K562 (cell line): ENCODE results near the gene ATL3. TPM values are rescaled to one million over a fixed set of nuclear protein-coding genes. Genes with fewer than 3 reads are reported as not detected.

ENCODE experiments used
- ATAC-seq: fragments of 200-7000 bp; cut with Tn5 transposase; 3 replicates; pipeline ENCODE4 v1.9.1; 2020; ENCODE audit warnings: moderate library complexity
- BruUV-seq: library from RNA; stranded (reverse); fragments of 400-500 nt; replicated peaks from 2 replicates; lab custom pipeline; 2021; lab: Mats Ljungman, UMichigan
- CTCF ChIA-PET: fragments of 300-600 bp; formaldehyde crosslinking; extraction: SDS; loops from one replicate; lab custom pipeline; 2021; ENCODE audit warnings: low intra/inter-chr PET ratio; lab: Yijun Ruan, JAX
- POLR2A ChIA-PET: fragments of 300-600, 350-650 bp; sonication (Branson Sonifier 250); formaldehyde crosslinking; extraction: SDS; loops from one replicate; lab custom pipeline; 2021; ENCODE audit warnings: antibody characterized with exemption, inconsistent platforms; lab: Yijun Ruan, JAX
- DNase-seq, 4 experiments: peaks; one replicate each; pipeline versions ENCODE4 v3.0.0 to v3.0.0-alpha.2; 2011 to 2018; ENCODE audit warnings: low spot score in 3 of 4, mixed read lengths in 3 of 4; ENCODE audit errors: extremely low read depth in 1 of 4
- FAIRE-seq: peaks from 2 replicates; lab custom pipeline; 2011; peaks lifted over from hg19 to GRCh38; lab: Jason Lieb, UNC
- H2AFZ ChIP-seq: 2 replicates; pipeline ENCODE4 v1.6.0; 2011; ENCODE audit warnings: low read depth, low read length, control low read depth, inconsistent platforms
- H3K27ac ChIP-seq: fragments of 200-600 bp; 3 replicates; pipeline ENCODE4 v1.8.0; 2011; ENCODE audit warnings: low read depth, mild to moderate bottlenecking, control low read depth, inconsistent platforms, low read length, moderate library complexity, mixed read lengths; ENCODE audit errors: extremely low read depth
- H3K27me3 ChIP-seq, 2 experiments: fragments of 300-600 bp in 1 of 2; 2 replicates in 1 of 2; 3 replicates in 1 of 2; pipeline versions ENCODE4 v1.6.0 to v1.8.0; 2011; ENCODE audit warnings: inconsistent platforms in 2 of 2, low read length in 2 of 2, mild to moderate bottlenecking in 1 of 2, mixed read lengths in 1 of 2, moderate library complexity in 1 of 2; ENCODE audit not compliant: control insufficient read depth in 2 of 2, insufficient read depth in 2 of 2
- H3K36me3 ChIP-seq: fragments of 300-600 bp; 3 replicates; pipeline ENCODE4 v1.8.0; 2011; ENCODE audit warnings: mild to moderate bottlenecking, low read length, inconsistent platforms; ENCODE audit not compliant: control insufficient read depth, insufficient read depth
- H3K4me1 ChIP-seq, 2 experiments: fragments of 200-600 bp in 1 of 2; replicated peaks in 1 of 2; 2 replicates in 1 of 2; 3 replicates in 1 of 2; pipeline versions ENCODE4 v1.5.1 to v1.8.0; 2011; ENCODE audit warnings: inconsistent platforms in 2 of 2, low read length in 2 of 2, mild to moderate bottlenecking in 1 of 2, mixed read lengths in 1 of 2, moderate library complexity in 1 of 2; ENCODE audit not compliant: control insufficient read depth in 2 of 2, insufficient read depth in 2 of 2
- H3K4me2 ChIP-seq: 2 replicates; pipeline ENCODE4 v1.6.1; 2011; ENCODE audit warnings: low read length, control low read depth, inconsistent platforms, mixed read lengths; ENCODE audit not compliant: insufficient read depth
- H3K4me3 ChIP-seq: fragments of 200-600 bp; sonication (generic), shearing (Covaris generic); 2 replicates; pipeline ENCODE4 v1.5.1; 2016; ENCODE audit warnings: control low read depth, inconsistent platforms
- H3K79me2 ChIP-seq: fragments of 200-600 bp; 3 replicates; pipeline ENCODE4 v1.8.0; 2011; ENCODE audit warnings: low read length, inconsistent platforms; ENCODE audit not compliant: control insufficient read depth, insufficient read depth
- H3K9ac ChIP-seq, 2 experiments: 2 replicates each; pipeline versions ENCODE4 v1.6.0 to v1.6.1; 2011; ENCODE audit warnings: low read depth in 2 of 2, low read length in 2 of 2, control low read depth in 1 of 2, inconsistent platforms in 1 of 2, mild to moderate bottlenecking in 1 of 2, mixed read lengths in 1 of 2; ENCODE audit not compliant: insufficient read depth in 1 of 2
- H3K9me1 ChIP-seq: one replicate; pipeline ENCODE4 v1.6.0; 2011; ENCODE audit warnings: inconsistent platforms, mild to moderate bottlenecking, low read length, moderate library complexity; ENCODE audit not compliant: control insufficient read depth, insufficient read depth
- H3K9me3 ChIP-seq: replicated peaks from 2 replicates; pipeline ENCODE4 v1.5.1; 2011; ENCODE audit warnings: low read depth, low read length, inconsistent platforms; ENCODE audit not compliant: control insufficient read depth, insufficient read depth
- H4K20me1 ChIP-seq: replicated peaks from 2 replicates; pipeline ENCODE4 v1.6.1; 2011; ENCODE audit warnings: low read length, inconsistent platforms, mixed read lengths; ENCODE audit not compliant: control insufficient read depth, insufficient read depth
- WGBS: fragments of 100-300 bp; shearing (Covaris generic); methylation state at CpG from one replicate; pipeline ENCODE4 v1.1.6; 2016; ENCODE audit warnings: low coverage, mixed read lengths; ENCODE audit not compliant: insufficient coverage; ENCODE audit errors: missing lambda C conversion rate; 5-methylcytosine and 5-hydroxymethylcytosine counted together
- in situ Hi-C: fragments of 300-500 bp; cut with MboI; formaldehyde crosslinking; loops from 4 replicates; pipeline ENCODE4 v1.15.0; 2018; ENCODE audit warnings: inconsistent platforms, mixed read lengths
- intact Hi-C: fragments of 100-400 bp; cut with micrococcal nuclease; formaldehyde crosslinking; loops from 2 replicates; pipeline ENCODE4 v1.14.2; 2022
- polyA plus RNA-seq, 8 experiments: library from polyadenylated mRNA; depleted of rRNA in 4 of 8; stranded (reverse) in 5 of 8; unstranded in 3 of 8; fragments of >200 nt; fragmentation: Nextera tagmentation in 2 of 8; fragmentation: Illumina TruSeq in 1 of 8; extraction: Ambion mirVana in 2 of 8; extraction: Trizol in 1 of 8; gene quantifications; 2 replicates each; pipeline versions ENCODE4 v1.2.1 to v1.2.3, GENCODE V29; 2011 to 2014; ENCODE audit warnings: inconsistent platforms in 1 of 8, missing spikeins in 1 of 8
- total RNA-seq, 7 experiments: library from RNA; depleted of rRNA in 6 of 7; stranded (reverse); fragments of >200 nt in 6 of 7; fragmentation: Illumina TruSeq in 2 of 7; extraction: Trizol in 2 of 7; gene quantifications; 2 replicates each; pipeline versions ENCODE4 v1.2.1 to v1.2.3, GENCODE V29; 2011 to 2021; ENCODE audit warnings: low replicate concordance in 1 of 7
- TF ChIP-seq, protein P1 (sequence below): sonication (generic); formaldehyde crosslinking; IDR thresholded peaks from 2 replicates; pipeline ENCODE4 v1.8.0; 2022; ENCODE audit warnings: mild to moderate bottlenecking, missing genetic modification reagents
- TF ChIP-seq, protein P2 (sequence below): sonication (generic); IDR thresholded peaks from 2 replicates; pipeline ENCODE4 v1.6.1; 2016

ATL3 gene
- total and polyA plus RNA-seq, 9 of the 15 experiments (the other 6 are each of a cell fraction or from before 2014, with no cell fraction given) = 18.2 to 39.8 (median 23.9) TPM

- POLR2A ChIA-PET = interaction anchor here (0.6 to 3.9 kb wide), 3 partner anchors 9 to 260 kb away, joined by 3 to 46 read pairs (median 4); partner anchors contain the start of gene RTN3
- no peaks in the 10 kb centered on the region for H3K27me3 ChIP-seq
- WGBS = 60% methylated on average over 3 of the region's 3 CpGs
- intact Hi-C loops = no loop called here
- no peak overlapping the region for H3K9ac ChIP-seq
- TSS peak; percentile 16 for BruUV-seq
- no peaks in the 10 kb centered on the region for H3K9me1 ChIP-seq
- DNase-seq = no peak
- in situ Hi-C loops = no loop called here
- TF ChIP-seq, protein P1, sequence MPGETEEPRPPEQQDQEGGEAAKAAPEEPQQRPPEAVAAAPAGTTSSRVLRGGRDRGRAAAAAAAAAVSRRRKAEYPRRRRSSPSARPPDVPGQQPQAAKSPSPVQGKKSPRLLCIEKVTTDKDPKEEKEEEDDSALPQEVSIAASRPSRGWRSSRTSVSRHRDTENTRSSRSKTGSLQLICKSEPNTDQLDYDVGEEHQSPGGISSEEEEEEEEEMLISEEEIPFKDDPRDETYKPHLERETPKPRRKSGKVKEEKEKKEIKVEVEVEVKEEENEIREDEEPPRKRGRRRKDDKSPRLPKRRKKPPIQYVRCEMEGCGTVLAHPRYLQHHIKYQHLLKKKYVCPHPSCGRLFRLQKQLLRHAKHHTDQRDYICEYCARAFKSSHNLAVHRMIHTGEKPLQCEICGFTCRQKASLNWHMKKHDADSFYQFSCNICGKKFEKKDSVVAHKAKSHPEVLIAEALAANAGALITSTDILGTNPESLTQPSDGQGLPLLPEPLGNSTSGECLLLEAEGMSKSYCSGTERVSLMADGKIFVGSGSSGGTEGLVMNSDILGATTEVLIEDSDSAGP (CRISPR knock-in tag) = no peak
- TF ChIP-seq, protein P2, sequence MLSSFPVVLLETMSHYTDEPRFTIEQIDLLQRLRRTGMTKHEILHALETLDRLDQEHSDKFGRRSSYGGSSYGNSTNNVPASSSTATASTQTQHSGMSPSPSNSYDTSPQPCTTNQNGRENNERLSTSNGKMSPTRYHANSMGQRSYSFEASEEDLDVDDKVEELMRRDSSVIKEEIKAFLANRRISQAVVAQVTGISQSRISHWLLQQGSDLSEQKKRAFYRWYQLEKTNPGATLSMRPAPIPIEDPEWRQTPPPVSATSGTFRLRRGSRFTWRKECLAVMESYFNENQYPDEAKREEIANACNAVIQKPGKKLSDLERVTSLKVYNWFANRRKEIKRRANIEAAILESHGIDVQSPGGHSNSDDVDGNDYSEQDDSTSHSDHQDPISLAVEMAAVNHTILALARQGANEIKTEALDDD = 0 out of 2 replicates have a peak, but pooled peaks have one; percentile 30
- TF ChIP-seq, all 486 proteins: peak for 1
- ATAC-seq (no peak), FAIRE-seq (no peak)
- Histone ChIP-seq H3K4me3 (no peak overlapping the region), H3K4me1 (peaks cover 16 to 36% of the 10 kb centered on the region in 2 experiments; a peak in 4 of 5 replicates), H3K9me3 (no peaks in the 10 kb centered on the region), H3K4me2 (peak overlapping the region; percentile 20; the same call in 1 of the 2 replicates), H3K27ac (no peak overlapping the region; the same call in 2 of the 3 replicates), H3K79me2 (peaks cover 80% of the 10 kb centered on the region), H2AFZ (no peak overlapping the region), H4K20me1 (peaks cover 8% of the 10 kb centered on the region; the same call in 1 of the 2 replicates), H3K36me3 (peaks cover 13% of the 10 kb centered on the region; the same call in 2 of the 3 replicates)
- CTCF ChIA-PET = no interaction called here
These were observed 3.0 kb downstream of the ATL3 start for GRCh38 chr11:63667995-63668795.
